ENCODE data around the gene EBLN1.

Gene EBLN1

GRCh38 chr10:22253580-22253882 lies 35.7 kb upstream of the EBLN1 start:
- DNase-seq (ENCODE audit: extremely low spot score) = no peak
- TF ChIP-seq NFRKB (IDR thresholded peaks at IDR 0.05) (no peak), PKNOX1 (IDR thresholded peaks at IDR 0.05) (no peak), HDGF (IDR thresholded peaks at IDR 0.05; ENCODE audit: borderline replicate concordance) (no peak), SP1 (IDR thresholded peaks at IDR 0.05) (no peak), FOXM1 (IDR thresholded peaks at IDR 0.05; ENCODE audit: borderline replicate concordance) (no peak), TARDBP (IDR thresholded peaks at IDR 0.05) (no peak), ZNF384 (IDR thresholded peaks at IDR 0.05) (no peak), ARNT (IDR thresholded peaks at IDR 0.05) (no peak), ELF4 (IDR thresholded peaks at IDR 0.05) (no peak), FOXK2 (IDR thresholded peaks at IDR 0.05) (no peak)
- CTCF ChIA-PET = no interaction called here
- POLR2A ChIA-PET = interaction anchor here (1.0 kb wide), 1 partner anchor 63 kb away, joined by 4 read pairs; the partner anchor contains the start of gene COMMD3

GRCh38 chr10:22252801-22253579 lies 35.2 kb upstream of the EBLN1 start:
- ChIA-PET CTCF (no interaction called here), POLR2A (interaction anchor here (1.0 kb wide), 1 partner anchor 63 kb away, joined by 4 read pairs; the partner anchor contains the start of gene COMMD3)
- no peak for DNase-seq (ENCODE audit: extremely low spot score)
- TF ChIP-seq CTBP1 (IDR thresholded peaks at IDR 0.05; ENCODE audit: borderline replicate concordance) = no peak
- TF ChIP-seq ELF4 (IDR thresholded peaks at IDR 0.05) = no peak
- TF ChIP-seq FOXA1 (IDR thresholded peaks at IDR 0.05) = no peak
- TF ChIP-seq BHLHE40 (IDR thresholded peaks at IDR 0.05; ENCODE audit: borderline replicate concordance) = no peak
- TF ChIP-seq TARDBP (IDR thresholded peaks at IDR 0.05) = no peak
- TF ChIP-seq NFRKB (IDR thresholded peaks at IDR 0.05) = no peak
- no peak for TF ChIP-seq ARNT (IDR thresholded peaks at IDR 0.05)
- TF ChIP-seq HDGF (IDR thresholded peaks at IDR 0.05; ENCODE audit: borderline replicate concordance) = no peak
- TF ChIP-seq L3MBTL2 (conservative IDR thresholded peaks at IDR 0.05) = no peak
- TF ChIP-seq ZNF384 (IDR thresholded peaks at IDR 0.05) = no peak
- TF ChIP-seq PKNOX1 (IDR thresholded peaks at IDR 0.05) = no peak
- TF ChIP-seq FOXM1 (IDR thresholded peaks at IDR 0.05; ENCODE audit: borderline replicate concordance) = no peak
- no peak for TF ChIP-seq LEF1 (IDR thresholded peaks at IDR 0.05; ENCODE audit: borderline replicate concordance)
- no peak for TF ChIP-seq SUZ12 (IDR thresholded peaks at IDR 0.05)
- no peak for TF ChIP-seq FOXK2 (IDR thresholded peaks at IDR 0.05)
- no peak for TF ChIP-seq SP1 (IDR thresholded peaks at IDR 0.05)

- no peak for DNase-seq (ENCODE audit: extremely low spot score)
- TF ChIP-seq L3MBTL2 (conservative IDR thresholded peaks at IDR 0.05) = no peak
- no peak for TF ChIP-seq ELF4 (IDR thresholded peaks at IDR 0.05)
- TF ChIP-seq HDGF (IDR thresholded peaks at IDR 0.05; ENCODE audit: borderline replicate concordance) = no peak
- TF ChIP-seq SUZ12 (IDR thresholded peaks at IDR 0.05) = no peak
- TF ChIP-seq NFRKB (IDR thresholded peaks at IDR 0.05) = no peak
- TF ChIP-seq ARNT (IDR thresholded peaks at IDR 0.05) = no peak
- TF ChIP-seq PKNOX1 (IDR thresholded peaks at IDR 0.05) = no peak
- TF ChIP-seq CTBP1 (IDR thresholded peaks at IDR 0.05; ENCODE audit: borderline replicate concordance) = no peak
- no peak for TF ChIP-seq TARDBP (IDR thresholded peaks at IDR 0.05)
- no peak for TF ChIP-seq FOXK2 (IDR thresholded peaks at IDR 0.05)
- no peak for TF ChIP-seq ZNF384 (IDR thresholded peaks at IDR 0.05)
Observed at GRCh38 chr10:22252224-22252800, 34.5 kb upstream of the EBLN1 start.

GRCh38 chr10:22251751-22252223 lies 34.0 kb upstream of the EBLN1 start:
- no peak for DNase-seq (ENCODE audit: extremely low spot score)

More at GRCh38 chr10:22252224-22252800, 34.5 kb upstream of the EBLN1 start:
- CTCF ChIA-PET = no interaction called here
- POLR2A ChIA-PET = no interaction called here

GRCh38 chr10:22250897-22251660 lies 33.3 kb upstream of the EBLN1 start:
- DNase-seq (ENCODE audit: extremely low spot score) = no peak
- no peak for TF ChIP-seq FOXK2 (IDR thresholded peaks at IDR 0.05)
- no peak for TF ChIP-seq ARNT (IDR thresholded peaks at IDR 0.05)
- no peak for TF ChIP-seq TARDBP (IDR thresholded peaks at IDR 0.05)
- no peak for TF ChIP-seq FOXA1 (IDR thresholded peaks at IDR 0.05)
- no peak for TF ChIP-seq SUZ12 (IDR thresholded peaks at IDR 0.05)
- no peak for TF ChIP-seq SP1 (IDR thresholded peaks at IDR 0.05)
- no peak for TF ChIP-seq CTBP1 (IDR thresholded peaks at IDR 0.05; ENCODE audit: borderline replicate concordance)
- TF ChIP-seq ZNF384 (IDR thresholded peaks at IDR 0.05) = no peak
- TF ChIP-seq LEF1 (IDR thresholded peaks at IDR 0.05; ENCODE audit: borderline replicate concordance) = no peak
- TF ChIP-seq HDGF (IDR thresholded peaks at IDR 0.05; ENCODE audit: borderline replicate concordance) = no peak
- TF ChIP-seq ELF4 (IDR thresholded peaks at IDR 0.05) = no peak
- POLR2A ChIA-PET = no interaction called here
- CTCF ChIA-PET = no interaction called here

More at GRCh38 chr10:22251751-22252223, 34.0 kb upstream of the EBLN1 start:
- ChIA-PET CTCF (no interaction called here), POLR2A (no interaction called here)
- TF ChIP-seq ZNF384 (IDR thresholded peaks at IDR 0.05) (no peak), L3MBTL2 (conservative IDR thresholded peaks at IDR 0.05) (0 out of 2 replicates have a peak, but pooled peaks have one; percentile 22), CTBP1 (IDR thresholded peaks at IDR 0.05; ENCODE audit: borderline replicate concordance) (no peak)
